Measurements from ENCODE around the gene TBC1D16. TPM values are rescaled to one million over a fixed set of nuclear protein-coding genes. Genes with fewer than 3 reads are reported as not detected.
A peak's percentile ranks its signal among the peaks of the same experiment; 100 is the strongest.

TBC1D16 gene
- 20.3 and 26.5 TPM in 2 replicates for total RNA-seq (2014; rRNA removed; shearing (Covaris generic))

GRCh38 chr17:80035687-80035936 is at the start of gene TBC1D16:
TSS of gene TBC1D16 (minus strand) at chr17:80035872. CDS start at chr17:80013547, 22,325 bp downstream.
- no peak for DNase-seq (ENCODE audit: low read depth)

- no peak for DNase-seq (ENCODE audit: low read depth)
Measured at GRCh38 chr17:80084773-80085172, 49.1 kb upstream of the TBC1D16 start.

- no peak for DNase-seq (ENCODE audit: low read depth)
Measured at GRCh38 chr17:80083136-80083661, 47.5 kb upstream of the TBC1D16 start.

GRCh38 chr17:80082403-80083135 is 46.9 kb upstream of the TBC1D16 start:
- DNase-seq (ENCODE audit: low read depth) = peak; percentile 61

GRCh38 chr17:80081596-80081995 is 45.9 kb upstream of the TBC1D16 start:
- no peak for DNase-seq (ENCODE audit: low read depth)

GRCh38 chr17:80080081-80080480 is 44.4 kb upstream of the TBC1D16 start:
- DNase-seq (ENCODE audit: low read depth) = no peak

- DNase-seq (ENCODE audit: low read depth) = no peak
Measured at GRCh38 chr17:80072410-80072809, 36.7 kb upstream of the TBC1D16 start.

- DNase-seq (ENCODE audit: low read depth) = peak; percentile 14
Measured at GRCh38 chr17:80071116-80071841, 35.6 kb upstream of the TBC1D16 start.

GRCh38 chr17:80070375-80071115 is 34.9 kb upstream of the TBC1D16 start:
- DNase-seq (ENCODE audit: low read depth) = no peak

GRCh38 chr17:80068301-80069222 is 32.9 kb upstream of the TBC1D16 start:
- peak; percentile 20 for DNase-seq (ENCODE audit: low read depth)

- no peak for DNase-seq (ENCODE audit: low read depth)
Measured at GRCh38 chr17:80067393-80067986, 31.8 kb upstream of the TBC1D16 start.

- no peak for DNase-seq (ENCODE audit: low read depth)
Measured at GRCh38 chr17:80065478-80066170, 30.0 kb upstream of the TBC1D16 start.

GRCh38 chr17:80064696-80065095 is 29.0 kb upstream of the TBC1D16 start:
- DNase-seq (ENCODE audit: low read depth) = no peak

GRCh38 chr17:80063830-80064585 is 28.3 kb upstream of the TBC1D16 start:
- DNase-seq (ENCODE audit: low read depth) = peak; percentile 73

GRCh38 chr17:80061421-80061820 is 25.7 kb upstream of the TBC1D16 start:
- no peak for DNase-seq (ENCODE audit: low read depth)

GRCh38 chr17:80060644-80061043 is 25.0 kb upstream of the TBC1D16 start:
- no peak for DNase-seq (ENCODE audit: low read depth)

- no peak for DNase-seq (ENCODE audit: low read depth)
Measured at GRCh38 chr17:80058311-80058955, 22.8 kb upstream of the TBC1D16 start.

- DNase-seq (ENCODE audit: low read depth) = no peak
Measured at GRCh38 chr17:80055597-80055996, 19.9 kb upstream of the TBC1D16 start.

- no peak for DNase-seq (ENCODE audit: low read depth)
Measured at GRCh38 chr17:80053102-80053501, 17.4 kb upstream of the TBC1D16 start.

All from Daoy (cell line).